ENCODE data around the gene NEUROD2.

The NEUROD2 gene

GRCh38 chr17:39582658-39583057 is 25.1 kb downstream of the NEUROD2 start:
- TF ChIP-seq EZH2phosphoT487 (IDR thresholded peaks at IDR 0.05; ENCODE audit: borderline replicate concordance, low read length) (no peak), CTCF (IDR thresholded peaks at IDR 0.05; ENCODE audit: low read depth, low read length, poor library complexity, severe bottlenecking) (no peak)
- H3K27ac ChIP-seq (ENCODE audit: low read depth, low read length): no peak overlapping the region
- no peaks in the 10 kb centered on the region for H3K9me2 ChIP-seq (replicated peaks; ENCODE audit: control insufficient read depth, low read length)

GRCh38 chr17:39581759-39582085 is 26.0 kb downstream of the NEUROD2 start:
- Histone ChIP-seq H3K4me3 (ENCODE audit: low read length) (no peak overlapping the region), H3K79me2 (ENCODE audit: control insufficient read depth, low read length) (no peaks in the 10 kb centered on the region), H3K36me3 (ENCODE audit: control insufficient read depth, low read length) (no peaks in the 10 kb centered on the region), H3K4me2 (ENCODE audit: low read length) (no peak overlapping the region), H4K20me1 (ENCODE audit: control insufficient read depth, insufficient read depth, low read depth, low read length) (no peaks in the 10 kb centered on the region), H3F3A (ENCODE audit: control insufficient read depth, insufficient read depth) (no peaks in the 10 kb centered on the region), H3K9me2 (replicated peaks; ENCODE audit: control insufficient read depth, low read length) (no peaks in the 10 kb centered on the region), H3K9me3 (ENCODE audit: control insufficient read depth, insufficient read depth, low read length) (no peaks in the 10 kb centered on the region), H3K27ac (ENCODE audit: low read depth, low read length) (no peak overlapping the region), H3K4me1 (ENCODE audit: control insufficient read depth, low read length) (no peaks in the 10 kb centered on the region), H3K27me3 (ENCODE audit: control insufficient read depth, low read length) (peaks cover 25% of the 10 kb centered on the region)
- no peak for TF ChIP-seq EZH2phosphoT487 (IDR thresholded peaks at IDR 0.05; ENCODE audit: borderline replicate concordance, low read length)
- TF ChIP-seq CTCF (IDR thresholded peaks at IDR 0.05; ENCODE audit: low read depth, low read length, poor library complexity, severe bottlenecking): no peak

More at GRCh38 chr17:39582658-39583057, 25.1 kb downstream of the NEUROD2 start:
- H3K4me2 ChIP-seq (ENCODE audit: low read length): no peak overlapping the region
- no peaks in the 10 kb centered on the region for H3K79me2 ChIP-seq (ENCODE audit: control insufficient read depth, low read length)
- H4K20me1 ChIP-seq (ENCODE audit: control insufficient read depth, insufficient read depth, low read depth, low read length): no peaks in the 10 kb centered on the region
- peaks cover 25% of the 10 kb centered on the region for H3K27me3 ChIP-seq (ENCODE audit: control insufficient read depth, low read length)
- H3K36me3 ChIP-seq (ENCODE audit: control insufficient read depth, low read length): no peaks in the 10 kb centered on the region
- no peaks in the 10 kb centered on the region for H3K9me3 ChIP-seq (ENCODE audit: control insufficient read depth, insufficient read depth, low read length)
- H3K4me1 ChIP-seq (ENCODE audit: control insufficient read depth, low read length): no peaks in the 10 kb centered on the region
- H3F3A ChIP-seq (ENCODE audit: control insufficient read depth, insufficient read depth): no peaks in the 10 kb centered on the region
- no peak overlapping the region for H3K4me3 ChIP-seq (ENCODE audit: low read length)

GRCh38 chr17:39581071-39581758 is 26.5 kb downstream of the NEUROD2 start:
- H3K27ac ChIP-seq (ENCODE audit: low read depth, low read length): no peak overlapping the region
- H3K36me3 ChIP-seq (ENCODE audit: control insufficient read depth, low read length): no peaks in the 10 kb centered on the region
- no peaks in the 10 kb centered on the region for H3F3A ChIP-seq (ENCODE audit: control insufficient read depth, insufficient read depth)
- H3K79me2 ChIP-seq (ENCODE audit: control insufficient read depth, low read length): no peaks in the 10 kb centered on the region
- H4K20me1 ChIP-seq (ENCODE audit: control insufficient read depth, insufficient read depth, low read depth, low read length): no peaks in the 10 kb centered on the region
- H3K9me3 ChIP-seq (ENCODE audit: control insufficient read depth, insufficient read depth, low read length): no peaks in the 10 kb centered on the region
- no peaks in the 10 kb centered on the region for H3K9me2 ChIP-seq (replicated peaks; ENCODE audit: control insufficient read depth, low read length)
- no peak overlapping the region for H3K4me2 ChIP-seq (ENCODE audit: low read length)
- no peak overlapping the region for H3K4me3 ChIP-seq (ENCODE audit: low read length)
- peaks cover 27% of the 10 kb centered on the region for H3K27me3 ChIP-seq (ENCODE audit: control insufficient read depth, low read length)
- no peaks in the 10 kb centered on the region for H3K4me1 ChIP-seq (ENCODE audit: control insufficient read depth, low read length)
- TF ChIP-seq EZH2phosphoT487 (IDR thresholded peaks at IDR 0.05; ENCODE audit: borderline replicate concordance, low read length) (no peak), CTCF (IDR thresholded peaks at IDR 0.05; ENCODE audit: low read depth, low read length, poor library complexity, severe bottlenecking) (no peak)

Measured in DOHH2 (cell line).